ENCODE results near the gene FAM90A1.
"Not testable (repeated sequence)": the region's sequence is repeated elsewhere in the genome, so short reads cannot be mapped to it uniquely, and the experiment has no call there.

FAM90A1 gene

GRCh38 chr12:8226992-8227731 lies at the start of gene FAM90A1:
Gene FAM90A1, minus strand, starts transcription at chr12:8227618. Its CDS starts 2,786 bp downstream, at chr12:8224832.
- DNase-seq = not testable (repeated sequence)

- DNase-seq = not testable (repeated sequence)
Observed at GRCh38 chr12:8276397-8276796, 49.0 kb upstream of the FAM90A1 start.

GRCh38 chr12:8266706-8267105 lies 39.3 kb upstream of the FAM90A1 start:
- DNase-seq = not testable (repeated sequence)

GRCh38 chr12:8264236-8264635 lies 36.8 kb upstream of the FAM90A1 start:
- not testable (repeated sequence) for DNase-seq

- DNase-seq = peak; percentile 26
Observed at GRCh38 chr12:8261111-8261554, 33.7 kb upstream of the FAM90A1 start.

- not testable (repeated sequence) for DNase-seq
Observed at GRCh38 chr12:8256356-8256755, 28.9 kb upstream of the FAM90A1 start.

- not testable (repeated sequence) for DNase-seq
Observed at GRCh38 chr12:8254705-8255104, 27.3 kb upstream of the FAM90A1 start.

DNA sequence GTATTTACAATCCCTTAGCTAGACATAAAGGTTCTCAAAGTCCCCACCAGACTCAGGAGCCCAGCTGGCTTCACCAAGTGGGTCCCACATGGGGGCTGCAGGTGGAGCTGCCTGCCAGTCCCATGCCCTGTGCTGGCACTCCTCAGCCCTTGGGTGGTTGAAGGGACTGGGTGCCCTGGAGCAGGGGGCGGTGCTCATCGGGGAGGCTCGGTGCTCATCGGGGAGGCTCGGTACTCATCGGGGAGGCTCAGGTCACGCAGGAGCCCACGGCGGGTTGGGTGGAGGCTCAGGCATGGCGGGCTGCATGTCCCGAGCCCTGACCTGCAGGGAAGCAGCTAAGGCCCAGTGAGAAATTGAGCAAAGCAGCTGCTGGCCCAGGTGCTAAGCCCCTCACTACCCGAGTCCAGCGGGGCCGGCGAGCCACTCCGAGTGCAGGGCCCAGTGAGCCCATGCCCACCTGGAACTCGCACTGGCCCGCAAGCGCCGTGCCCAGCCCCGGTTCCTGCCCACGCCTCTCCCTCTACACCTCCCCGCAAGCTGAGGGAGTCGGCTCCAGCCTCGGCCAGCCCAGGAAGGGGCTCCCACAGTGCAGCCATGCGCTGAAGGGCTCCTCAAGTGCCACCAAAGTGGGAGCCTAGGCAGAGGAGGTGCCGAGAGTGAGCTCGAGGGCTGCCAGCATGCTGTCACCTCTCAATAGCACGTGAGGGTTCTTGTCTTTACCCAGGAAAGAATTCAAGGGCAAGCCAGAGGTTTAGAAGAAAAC lies 24.8 kb upstream of the FAM90A1 start:
- not testable (repeated sequence) for DNase-seq

DNA sequence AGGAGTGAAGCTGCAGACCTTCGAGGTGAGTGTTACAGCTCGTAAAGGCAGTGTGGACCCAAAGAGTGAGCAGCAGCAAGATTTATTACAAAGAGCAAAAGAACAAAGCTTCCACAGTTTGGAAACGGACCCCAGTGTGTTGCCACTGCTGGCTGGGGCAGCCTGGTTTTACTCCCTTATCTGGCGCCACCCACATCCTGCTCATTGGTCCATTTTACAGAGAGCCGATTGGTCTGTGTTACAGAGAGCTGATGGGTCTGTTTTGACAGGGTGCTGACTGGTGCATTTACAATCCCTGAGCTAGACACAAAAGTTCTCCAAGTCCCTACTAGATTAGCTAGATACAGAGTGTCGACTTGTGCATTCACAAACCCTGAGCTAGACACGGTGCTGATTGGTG lies 24.2 kb upstream of the FAM90A1 start:
- not testable (repeated sequence) for DNase-seq

DNA sequence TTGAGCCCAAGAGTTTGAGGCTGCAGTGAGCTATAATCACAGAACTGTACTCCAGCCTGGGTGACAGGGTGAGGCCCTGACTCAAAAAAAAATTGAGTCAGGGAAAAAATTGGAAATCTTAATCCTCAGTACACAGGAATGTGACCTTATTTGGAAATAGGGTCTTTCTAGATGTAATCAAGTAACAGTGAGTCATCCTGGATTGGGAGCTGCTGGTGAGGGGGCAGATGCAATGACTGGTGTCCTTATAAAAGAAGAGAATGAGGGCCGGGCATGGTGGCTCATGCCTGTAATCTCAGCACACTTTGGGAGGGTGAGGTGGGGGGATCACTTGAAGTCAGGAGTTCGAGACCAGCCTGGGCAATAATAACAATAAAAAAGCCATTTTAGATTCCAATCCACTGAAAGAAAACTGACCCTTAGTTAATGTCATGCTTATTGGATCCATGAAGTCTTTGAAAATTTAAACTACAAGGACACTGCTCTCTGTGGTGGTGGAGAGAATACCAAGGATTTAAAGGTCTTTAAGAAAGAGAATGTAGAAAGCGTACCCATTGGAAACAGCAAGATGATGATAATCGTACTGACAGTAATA lies 19.6 kb upstream of the FAM90A1 start:
- not testable (repeated sequence) for DNase-seq

GRCh38 chr12:8243682-8244161 lies 16.3 kb upstream of the FAM90A1 start:
- DNase-seq = not testable (repeated sequence)

- peak; percentile 85 for DNase-seq
Observed at GRCh38 chr12:8242880-8243681, 15.7 kb upstream of the FAM90A1 start.

DNA sequence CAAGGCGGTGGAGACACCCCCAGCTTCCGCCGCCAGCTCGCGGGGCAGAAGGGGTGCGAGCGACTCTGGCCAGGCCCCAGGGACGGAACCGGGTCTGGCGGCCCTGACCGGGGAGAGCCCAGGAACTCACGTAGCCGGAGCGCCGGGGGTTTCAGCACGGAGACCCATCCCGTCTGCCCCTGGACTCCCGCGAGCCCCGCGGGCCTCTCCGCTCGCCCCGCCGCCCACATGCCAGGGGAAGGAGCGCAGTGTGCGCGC lies 15.1 kb upstream of the FAM90A1 start:
- DNase-seq = not testable (repeated sequence)

DNA sequence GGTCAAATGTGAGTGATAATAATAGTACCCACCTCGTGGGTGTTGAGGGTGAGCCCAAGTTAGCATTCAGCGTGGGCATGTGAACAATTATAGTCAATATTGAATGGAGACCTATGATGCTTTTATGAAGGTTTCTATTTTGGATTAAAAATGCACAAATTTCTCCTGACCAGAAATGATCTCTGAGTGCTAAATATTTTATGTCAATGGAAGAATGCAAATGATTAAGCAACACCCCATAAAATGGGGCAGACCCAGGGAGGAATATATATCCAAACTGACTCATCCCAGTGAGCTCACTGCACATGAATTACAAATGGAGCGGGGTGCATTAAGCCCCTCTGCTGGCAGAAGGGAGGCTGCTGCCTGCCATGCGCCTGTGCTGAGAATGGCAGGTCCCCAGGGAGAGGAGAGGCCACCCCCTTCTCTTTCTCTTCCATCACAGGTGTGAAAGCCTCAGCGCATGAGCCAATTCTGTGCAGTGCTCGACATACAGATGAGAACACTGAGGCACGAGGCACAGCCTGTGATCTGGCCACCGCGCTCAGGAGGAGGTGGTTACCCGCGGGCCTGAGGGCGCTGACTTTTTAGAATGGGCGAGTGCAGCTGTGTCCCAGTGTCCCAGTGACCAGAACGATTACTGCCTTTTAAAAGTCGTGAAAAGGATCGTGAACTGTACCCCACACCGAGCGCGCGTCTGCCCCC lies 14.7 kb upstream of the FAM90A1 start:
- peak; percentile 20 for DNase-seq

GRCh38 chr12:8240340-8241114 lies 13.1 kb upstream of the FAM90A1 start:
- DNase-seq = not testable (repeated sequence)

DNA sequence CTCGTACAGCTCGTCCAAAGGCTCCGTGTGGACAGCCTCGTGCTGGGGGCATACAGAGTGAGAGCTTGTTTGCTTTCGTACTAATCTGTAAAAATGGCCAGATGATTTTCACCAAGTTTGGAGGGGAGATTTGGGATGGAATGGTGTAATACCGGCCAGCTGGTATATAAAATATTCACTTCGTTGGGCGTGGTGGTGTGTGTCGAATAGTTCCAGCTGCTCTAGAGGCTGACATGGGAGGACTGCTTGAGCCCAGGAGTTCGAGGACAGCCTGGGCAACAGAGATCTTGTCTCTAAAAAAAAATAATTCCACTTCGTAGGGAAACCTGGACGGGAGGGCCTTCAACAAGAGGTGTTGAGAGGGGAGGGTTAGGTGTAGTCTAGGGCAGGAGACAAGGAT lies 9.6 kb upstream of the FAM90A1 start:
- DNase-seq = not testable (repeated sequence)

DNA sequence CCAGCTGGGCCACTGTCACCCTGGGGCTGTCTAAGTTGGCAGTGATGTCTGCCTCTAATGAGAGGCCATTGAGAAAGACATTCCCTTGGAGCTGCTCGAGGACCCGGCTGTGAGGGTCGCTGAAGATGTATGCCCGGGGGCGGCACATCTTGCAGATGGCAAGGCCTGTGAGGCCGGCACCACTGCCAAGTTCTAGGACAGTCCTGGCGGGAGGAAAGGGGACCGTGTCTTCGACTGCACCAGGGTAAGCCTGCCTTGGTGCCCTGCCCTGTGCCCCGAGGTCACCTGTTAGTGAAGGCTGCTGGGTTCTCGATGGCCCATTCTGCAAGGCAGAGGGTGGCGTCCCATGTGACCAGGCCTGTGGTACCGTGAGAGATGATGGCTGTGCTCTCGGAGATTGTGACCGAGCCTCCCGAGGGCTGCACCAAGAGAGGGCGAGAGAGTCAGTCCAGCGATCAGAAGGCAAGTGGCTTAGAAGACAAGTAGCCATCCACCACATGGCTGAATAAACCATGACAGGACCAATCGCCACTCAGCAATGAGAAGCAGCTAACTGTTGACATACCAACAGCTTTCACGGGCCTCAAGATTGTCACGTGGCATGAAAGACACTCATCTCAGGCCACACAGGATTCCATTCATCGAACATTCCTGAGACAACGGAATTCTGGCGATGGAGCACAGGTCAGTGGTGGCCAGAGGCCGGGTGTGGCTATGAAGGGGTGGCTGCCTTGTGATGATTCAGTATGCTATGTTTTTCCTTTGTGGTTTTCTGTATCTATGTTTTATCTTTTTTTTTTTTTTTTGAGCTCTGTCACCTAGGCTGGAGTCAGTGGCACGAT lies 8.1 kb upstream of the FAM90A1 start:
- DNase-seq = not testable (repeated sequence)

DNA sequence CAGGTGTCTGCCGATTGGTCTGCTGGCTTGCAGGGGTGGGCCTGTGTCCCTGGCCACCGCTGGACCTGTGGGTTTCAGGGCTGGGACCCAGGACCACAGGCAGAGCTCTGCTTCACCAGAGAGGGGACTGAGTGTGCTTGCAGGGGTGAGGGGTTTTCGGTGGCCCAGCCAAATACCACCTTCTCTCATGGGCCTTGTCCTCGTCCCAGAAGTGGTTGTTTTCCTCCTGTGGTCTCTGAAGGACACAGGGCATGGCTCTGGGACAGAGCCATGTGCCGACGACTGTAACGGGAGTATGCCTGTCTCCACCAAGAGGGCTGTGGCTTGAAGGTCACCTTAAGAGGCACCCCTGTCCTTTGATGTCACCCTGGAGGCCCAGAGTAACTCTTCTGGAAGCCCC lies 7.3 kb upstream of the FAM90A1 start:
- not testable (repeated sequence) for DNase-seq

GRCh38 chr12:8233935-8234495 lies 6.6 kb upstream of the FAM90A1 start:
- not testable (repeated sequence) for DNase-seq

DNA sequence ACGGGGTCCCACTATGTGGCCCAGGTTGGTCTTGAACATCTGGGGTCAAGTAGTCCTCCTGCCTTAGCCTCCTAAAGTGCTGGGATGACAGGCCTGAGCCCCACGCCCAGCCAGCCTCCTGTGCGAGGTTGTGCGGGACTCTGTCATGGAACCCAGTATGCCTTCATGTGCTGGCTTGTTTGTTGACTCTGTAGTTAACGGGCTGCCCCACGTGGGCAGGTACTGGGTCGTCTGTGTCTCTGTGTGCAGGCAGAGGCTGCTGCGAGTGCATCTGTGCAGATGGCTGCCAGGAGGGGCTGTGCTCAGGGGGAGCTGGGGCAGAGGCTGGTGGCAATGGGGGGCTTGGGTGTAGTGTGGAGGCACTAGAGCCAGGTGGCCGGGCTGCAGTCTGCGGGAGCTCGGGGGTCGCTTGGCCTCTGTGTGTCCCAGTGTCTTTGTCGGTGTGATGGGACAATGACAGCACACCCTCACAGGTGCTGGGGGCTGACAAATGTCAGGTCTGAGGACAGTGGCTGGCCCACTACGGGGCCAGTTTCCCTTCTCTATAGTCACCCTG lies 6.0 kb upstream of the FAM90A1 start:
- DNase-seq = not testable (repeated sequence)
